Measurements from ENCODE around the gene DLK1.

Gene DLK1

DNA sequence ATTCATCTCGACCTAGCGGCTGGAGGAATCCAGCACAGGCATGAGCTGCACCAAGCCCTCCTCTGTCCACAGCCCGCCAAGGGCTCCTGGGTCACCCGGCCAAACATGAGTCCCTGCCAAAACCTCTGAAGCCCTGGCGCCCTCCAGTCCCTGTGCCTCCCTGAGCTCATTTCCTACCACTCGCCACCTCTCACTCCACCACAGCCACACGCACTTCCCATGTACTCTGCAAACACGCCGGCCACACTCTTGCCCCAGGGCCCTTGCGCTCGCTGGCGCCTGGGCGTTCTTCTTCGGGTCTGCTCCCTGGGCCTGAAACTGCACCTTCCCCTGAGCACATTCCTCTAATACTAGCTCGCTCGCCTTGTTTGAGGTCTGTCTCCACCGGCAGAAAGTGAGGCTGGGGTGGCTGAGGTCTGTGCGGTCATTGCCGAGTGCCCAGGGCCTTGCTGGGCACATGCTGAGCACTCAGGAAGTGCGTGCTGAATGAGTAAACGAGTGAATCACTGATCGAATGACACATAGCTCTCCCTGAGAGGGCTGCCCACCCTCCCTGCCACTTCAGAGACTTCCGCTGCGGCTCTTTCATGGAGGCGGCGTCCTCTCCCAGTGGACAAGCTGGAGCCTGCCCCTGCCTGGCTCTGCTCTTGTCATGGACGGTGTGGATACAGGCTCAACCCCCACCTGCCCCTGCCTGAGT, 33.7 kb upstream of the DLK1 start:
- Histone ChIP-seq H3K9me3 (replicated peaks; ENCODE audit: insufficient read depth, low read length) (no peaks in the 10 kb centered on the region), H2AFZ (ENCODE audit: low read length) (no peak overlapping the region), H3K36me3 (replicated peaks; ENCODE audit: insufficient read depth, low read length) (no peaks in the 10 kb centered on the region), H3K79me2 (ENCODE audit: low read length) (no peaks in the 10 kb centered on the region), H3K4me2 (ENCODE audit: low read depth, low read length) (no peak overlapping the region), H3K27me3 (replicated peaks; ENCODE audit: insufficient read depth, low read length) (peaks cover 60% of the 10 kb centered on the region), H3K27ac (ENCODE audit: low read length) (no peak overlapping the region), H3K9ac (ENCODE audit: low read length) (no peak overlapping the region), H3K9me2 (replicated peaks; ENCODE audit: insufficient read depth, low read length) (no peaks in the 10 kb centered on the region), H3K4me3 (ENCODE audit: low read length) (no peak overlapping the region), H3K4me1 (ENCODE audit: low read length) (no peaks in the 10 kb centered on the region), H3F3A (ENCODE audit: insufficient read depth, low read length) (no peaks in the 10 kb centered on the region), H4K20me1 (ENCODE audit: insufficient read depth, low read length) (no peaks in the 10 kb centered on the region)
- no peak for DNase-seq
- TF ChIP-seq, protein P1, sequence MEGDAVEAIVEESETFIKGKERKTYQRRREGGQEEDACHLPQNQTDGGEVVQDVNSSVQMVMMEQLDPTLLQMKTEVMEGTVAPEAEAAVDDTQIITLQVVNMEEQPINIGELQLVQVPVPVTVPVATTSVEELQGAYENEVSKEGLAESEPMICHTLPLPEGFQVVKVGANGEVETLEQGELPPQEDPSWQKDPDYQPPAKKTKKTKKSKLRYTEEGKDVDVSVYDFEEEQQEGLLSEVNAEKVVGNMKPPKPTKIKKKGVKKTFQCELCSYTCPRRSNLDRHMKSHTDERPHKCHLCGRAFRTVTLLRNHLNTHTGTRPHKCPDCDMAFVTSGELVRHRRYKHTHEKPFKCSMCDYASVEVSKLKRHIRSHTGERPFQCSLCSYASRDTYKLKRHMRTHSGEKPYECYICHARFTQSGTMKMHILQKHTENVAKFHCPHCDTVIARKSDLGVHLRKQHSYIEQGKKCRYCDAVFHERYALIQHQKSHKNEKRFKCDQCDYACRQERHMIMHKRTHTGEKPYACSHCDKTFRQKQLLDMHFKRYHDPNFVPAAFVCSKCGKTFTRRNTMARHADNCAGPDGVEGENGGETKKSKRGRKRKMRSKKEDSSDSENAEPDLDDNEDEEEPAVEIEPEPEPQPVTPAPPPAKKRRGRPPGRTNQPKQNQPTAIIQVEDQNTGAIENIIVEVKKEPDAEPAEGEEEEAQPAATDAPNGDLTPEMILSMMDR (IDR thresholded peaks at IDR 0.05; ENCODE audit: low read length): no peak
- TF ChIP-seq EZH2 (optimal IDR thresholded peaks at IDR 0.05; ENCODE audit: low read depth, low read length) (no peak), EZH2phosphoT487 (IDR thresholded peaks at IDR 0.05; ENCODE audit: low read length) (no peak)

- H3K27me3 ChIP-seq (replicated peaks; ENCODE audit: insufficient read depth, low read length): peaks cover 68% of the 10 kb centered on the region
- no peaks in the 10 kb centered on the region for H3K4me1 ChIP-seq (ENCODE audit: low read length)
- no peaks in the 10 kb centered on the region for H4K20me1 ChIP-seq (ENCODE audit: insufficient read depth, low read length)
- no peak overlapping the region for H3K27ac ChIP-seq (ENCODE audit: low read length)
- no peak overlapping the region for H3K4me3 ChIP-seq (ENCODE audit: low read length)
- H3K79me2 ChIP-seq (ENCODE audit: low read length): no peaks in the 10 kb centered on the region
- H3K4me2 ChIP-seq (ENCODE audit: low read depth, low read length): no peak overlapping the region
- no peaks in the 10 kb centered on the region for H3K9me3 ChIP-seq (replicated peaks; ENCODE audit: insufficient read depth, low read length)
- TF ChIP-seq EZH2 (optimal IDR thresholded peaks at IDR 0.05; ENCODE audit: low read depth, low read length) (no peak), EZH2phosphoT487 (IDR thresholded peaks at IDR 0.05; ENCODE audit: low read length) (no peak)
- TF ChIP-seq, protein P1 (IDR thresholded peaks at IDR 0.05; ENCODE audit: low read length): no peak
- no peaks in the 10 kb centered on the region for H3K9me2 ChIP-seq (replicated peaks; ENCODE audit: insufficient read depth, low read length)
- no peak for DNase-seq
- H3K36me3 ChIP-seq (replicated peaks; ENCODE audit: insufficient read depth, low read length): no peaks in the 10 kb centered on the region
- no peaks in the 10 kb centered on the region for H3F3A ChIP-seq (ENCODE audit: insufficient read depth, low read length)
- no peak overlapping the region for H2AFZ ChIP-seq (ENCODE audit: low read length)
- H3K9ac ChIP-seq (ENCODE audit: low read length): no peak overlapping the region
These were observed 32.7 kb upstream of the DLK1 start for GRCh38 chr14:100693877-100694578.

DNA sequence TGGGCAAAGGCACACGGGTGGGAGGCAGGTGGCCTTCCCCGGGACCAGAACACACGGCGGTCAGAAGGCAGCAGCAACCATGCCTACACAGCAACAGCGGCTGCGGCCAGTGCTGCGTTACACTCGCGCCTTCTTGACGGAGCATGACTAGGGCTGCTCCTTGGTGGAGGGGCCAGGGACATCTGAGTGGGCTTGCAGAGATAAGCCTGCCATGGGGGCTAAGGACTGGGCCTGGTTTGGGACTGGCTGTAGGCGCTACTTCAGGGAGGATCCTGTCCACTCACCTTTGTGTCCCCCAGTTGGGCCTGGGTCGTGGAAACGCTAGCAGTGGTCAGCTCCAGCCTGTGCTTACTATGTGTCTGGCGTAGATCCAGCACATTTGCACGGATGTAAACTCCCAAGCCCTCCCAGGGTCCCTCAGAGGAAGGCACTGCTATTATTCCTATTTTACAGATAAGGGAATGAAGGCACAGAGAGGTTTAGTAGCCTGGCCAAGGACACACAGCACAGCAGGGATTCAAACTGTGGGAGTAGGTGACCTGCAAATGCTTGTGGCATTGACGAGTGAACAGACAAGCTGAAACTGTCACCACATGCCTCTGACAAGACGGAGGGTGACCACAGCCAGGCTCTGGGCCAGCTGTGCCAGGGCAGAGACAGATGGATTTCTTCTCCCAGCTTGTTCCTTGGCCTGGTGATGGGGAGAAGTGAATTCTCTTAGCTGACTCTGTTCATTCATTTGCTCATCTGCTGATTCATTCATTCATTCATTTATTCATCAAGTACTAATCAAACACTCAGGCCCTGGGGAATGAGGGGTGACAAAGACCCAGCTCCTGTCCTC, 31.9 kb upstream of the DLK1 start:
- H3K4me3 ChIP-seq (ENCODE audit: low read length): no peak overlapping the region
- no peaks in the 10 kb centered on the region for H3K9me2 ChIP-seq (replicated peaks; ENCODE audit: insufficient read depth, low read length)
- no peak overlapping the region for H3K4me2 ChIP-seq (ENCODE audit: low read depth, low read length)
- peaks cover 68% of the 10 kb centered on the region for H3K27me3 ChIP-seq (replicated peaks; ENCODE audit: insufficient read depth, low read length)
- H2AFZ ChIP-seq (ENCODE audit: low read length): no peak overlapping the region
- no peaks in the 10 kb centered on the region for H3K4me1 ChIP-seq (ENCODE audit: low read length)
- no peak overlapping the region for H3K27ac ChIP-seq (ENCODE audit: low read length)
- H4K20me1 ChIP-seq (ENCODE audit: insufficient read depth, low read length): no peaks in the 10 kb centered on the region
- H3K9ac ChIP-seq (ENCODE audit: low read length): no peak overlapping the region
- H3K9me3 ChIP-seq (replicated peaks; ENCODE audit: insufficient read depth, low read length): no peaks in the 10 kb centered on the region
- TF ChIP-seq, protein P1 (IDR thresholded peaks at IDR 0.05; ENCODE audit: low read length): no peak
- no peak for TF ChIP-seq EZH2 (optimal IDR thresholded peaks at IDR 0.05; ENCODE audit: low read depth, low read length)
- no peak for TF ChIP-seq EZH2phosphoT487 (IDR thresholded peaks at IDR 0.05; ENCODE audit: low read length)
- DNase-seq: no peak
- no peaks in the 10 kb centered on the region for H3K36me3 ChIP-seq (replicated peaks; ENCODE audit: insufficient read depth, low read length)
- H3K79me2 ChIP-seq (ENCODE audit: low read length): no peaks in the 10 kb centered on the region
- no peaks in the 10 kb centered on the region for H3F3A ChIP-seq (ENCODE audit: insufficient read depth, low read length)
